HEK293 (cell line): ENCODE data around the gene MIEF2.

Experiments used
- ATF2 ChIP-seq: fragments of 450-650 bp; formaldehyde crosslinking; IDR thresholded peaks from 2 replicates; pipeline ENCODE4 v1.5.1; 2016; ENCODE audit warnings: missing biosample characterization, missing genetic modification characterization, low read depth
- BCL11B ChIP-seq: fragments of 450-650 bp; formaldehyde crosslinking; IDR thresholded peaks from 2 replicates; pipeline ENCODE4 v1.5.1; 2016; ENCODE audit warnings: low read depth, missing biosample characterization, missing genetic modification characterization
- GLIS2 ChIP-seq: fragments of 450-650 bp; formaldehyde crosslinking; IDR thresholded peaks from 2 replicates; pipeline ENCODE4 v1.5.1; 2016; ENCODE audit warnings: missing biosample characterization, missing genetic modification characterization
- INSM2 ChIP-seq: fragments of 450-650 bp; formaldehyde crosslinking; IDR thresholded peaks from 2 replicates; pipeline ENCODE4 v1.5.1; 2016; ENCODE audit warnings: missing biosample characterization, missing genetic modification characterization
- PBX3 ChIP-seq: sonication (generic); formaldehyde crosslinking; IDR thresholded peaks from 2 replicates; pipeline ENCODE4 v1.8.1; 2022; ENCODE audit warnings: mild to moderate bottlenecking, moderate library complexity, missing genetic modification reagents
- PRDM2 ChIP-seq: fragments of 450-650 bp; formaldehyde crosslinking; IDR thresholded peaks from 2 replicates; pipeline ENCODE4 v1.5.1; 2016; ENCODE audit warnings: missing biosample characterization, missing genetic modification characterization, borderline replicate concordance
- REPIN1 ChIP-seq: fragments of 450-650 bp; formaldehyde crosslinking; IDR thresholded peaks from 2 replicates; pipeline ENCODE4 v1.5.1; 2017; ENCODE audit warnings: missing biosample characterization, missing genetic modification characterization, low read depth
- SCRT2 ChIP-seq: fragments of 450-650 bp; formaldehyde crosslinking; IDR thresholded peaks from 2 replicates; pipeline ENCODE4 v1.5.1; 2016; ENCODE audit warnings: missing biosample characterization, missing genetic modification characterization
- ZBTB11 ChIP-seq: fragments of 450-650 bp; formaldehyde crosslinking; conservative IDR thresholded peaks from 2 replicates; pipeline ENCODE4 v1.5.1; 2016; ENCODE audit warnings: low read depth, missing biosample characterization, missing genetic modification characterization
- ZBTB20 ChIP-seq: fragments of 450-650 bp; formaldehyde crosslinking; IDR thresholded peaks from 2 replicates; pipeline ENCODE4 v1.5.1; 2016; ENCODE audit warnings: missing biosample characterization, missing genetic modification characterization
- ZBTB49 ChIP-seq: fragments of 450-650 bp; formaldehyde crosslinking; IDR thresholded peaks from 2 replicates; pipeline ENCODE4 v1.5.1; 2016; ENCODE audit warnings: missing biosample characterization, missing genetic modification characterization, low read depth
- ZFP3 ChIP-seq: fragments of 450-650 bp; formaldehyde crosslinking; IDR thresholded peaks from 2 replicates; pipeline ENCODE4 v1.5.1; 2016; ENCODE audit warnings: low read depth, missing biosample characterization, missing genetic modification characterization
- ZNF133 ChIP-seq: fragments of 450-650 bp; formaldehyde crosslinking; IDR thresholded peaks from 2 replicates; pipeline ENCODE4 v1.5.1; 2016; ENCODE audit warnings: missing biosample characterization, missing genetic modification characterization
- ZNF184 ChIP-seq: fragments of 450-650 bp; IDR thresholded peaks from 2 replicates; pipeline ENCODE4 v1.5.1; 2018; ENCODE audit warnings: missing biosample characterization, mild to moderate bottlenecking, missing genetic modification characterization
- ZNF2 ChIP-seq: fragments of 450-650 bp; formaldehyde crosslinking; IDR thresholded peaks from 2 replicates; pipeline ENCODE4 v1.5.1; 2016; ENCODE audit warnings: missing biosample characterization, missing genetic modification characterization
- ZNF248 ChIP-seq: fragments of 450-650 bp; formaldehyde crosslinking; IDR thresholded peaks from 2 replicates; pipeline ENCODE4 v1.5.1; 2017; ENCODE audit warnings: missing biosample characterization, missing genetic modification characterization
- ZNF292 ChIP-seq: fragments of 450-650 bp; formaldehyde crosslinking; IDR thresholded peaks from 2 replicates; pipeline ENCODE4 v1.5.1; 2016; ENCODE audit warnings: low read depth, missing biosample characterization, missing genetic modification characterization, borderline replicate concordance
- ZNF394 ChIP-seq: fragments of 450-650 bp; formaldehyde crosslinking; IDR thresholded peaks from 2 replicates; pipeline ENCODE4 v1.5.1; 2016; ENCODE audit warnings: missing biosample characterization, missing genetic modification characterization, mild to moderate bottlenecking, moderate library complexity, borderline replicate concordance
- ZNF473 ChIP-seq: fragments of 450-650 bp; formaldehyde crosslinking; IDR thresholded peaks from 2 replicates; pipeline ENCODE4 v1.5.1; 2017; ENCODE audit warnings: missing biosample characterization, missing genetic modification characterization
- ZNF624 ChIP-seq: fragments of 450-650 bp; formaldehyde crosslinking; IDR thresholded peaks from 2 replicates; pipeline ENCODE4 v1.5.1; 2017; ENCODE audit warnings: missing biosample characterization, missing genetic modification characterization
- ZNF837 ChIP-seq: fragments of 450-650 bp; formaldehyde crosslinking; IDR thresholded peaks from 2 replicates; pipeline ENCODE4 v1.5.1; 2016; ENCODE audit warnings: missing biosample characterization, missing genetic modification characterization
- ZSCAN23 ChIP-seq: fragments of 450-650 bp; formaldehyde crosslinking; IDR thresholded peaks from 2 replicates; pipeline ENCODE4 v1.5.1; 2016; ENCODE audit warnings: missing biosample characterization, missing genetic modification characterization

The MIEF2 gene

GRCh38 chr17:18314731-18315561, 54.5 kb downstream of the MIEF2 start, which contains the start of the genes SMCR8 and TOP3A (continued):
- TF ChIP-seq INSM2: peak; percentile 19; the same call in 1 of the 2 replicates
- no peak for TF ChIP-seq ATF2 (tag by site-specific recombination)
- no peak for TF ChIP-seq ZNF184 (tag by site-specific recombination)
- no peak; the same call in 1 of the 2 replicates for TF ChIP-seq GLIS2 (tag by site-specific recombination)
- no peak for TF ChIP-seq ZNF292 (tag by site-specific recombination)
- peak; percentile 76 for TF ChIP-seq ZBTB20 (tag by site-specific recombination)
- TF ChIP-seq BCL11B (tag by site-specific recombination): 0 out of 2 replicates have a peak, but pooled peaks have one; percentile 47
- no peak for TF ChIP-seq ZSCAN23 (tag by site-specific recombination)
- TF ChIP-seq ZNF133 (tag by site-specific recombination): no peak
- TF ChIP-seq ZBTB49: no peak
- TF ChIP-seq ZBTB11: peak; percentile 96
- TF ChIP-seq ZFP3 (tag by site-specific recombination): no peak
- TF ChIP-seq REPIN1 (tag by site-specific recombination): no peak
- no peak for TF ChIP-seq ZNF837 (tag by site-specific recombination)
- no peak for TF ChIP-seq ZNF473 (tag by site-specific recombination)
- TF ChIP-seq PBX3 (CRISPR knock-in tag): 0 out of 2 replicates have a peak, but pooled peaks have one; percentile 60
- TF ChIP-seq ZNF624 (tag by site-specific recombination): no peak
- 0 out of 2 replicates have a peak, but pooled peaks have one; percentile 33 for TF ChIP-seq ZNF394 (tag by site-specific recombination)
- TF ChIP-seq ZNF2 (tag by site-specific recombination): no peak
- no peak for TF ChIP-seq ZNF248 (tag by site-specific recombination)
- TF ChIP-seq PRDM2 (tag by site-specific recombination): no peak
- TF ChIP-seq SCRT2 (tag by site-specific recombination): no peak
